Activated effector memory CD4-positive, alpha-beta T cell treated with Interleukin-2 at 50 U/mL for 16 hours (primary cell): Measurements from ENCODE around the gene OPRL1.
"Not testable (repeated sequence)": the region's sequence is repeated elsewhere in the genome, so short reads cannot be mapped to it uniquely, and the experiment has no call there.

Experiments
- DNase-seq: peaks from one replicate; pipeline ENCODE4 v3.0.0-alpha.2; 2020

Gene OPRL1

DNA sequence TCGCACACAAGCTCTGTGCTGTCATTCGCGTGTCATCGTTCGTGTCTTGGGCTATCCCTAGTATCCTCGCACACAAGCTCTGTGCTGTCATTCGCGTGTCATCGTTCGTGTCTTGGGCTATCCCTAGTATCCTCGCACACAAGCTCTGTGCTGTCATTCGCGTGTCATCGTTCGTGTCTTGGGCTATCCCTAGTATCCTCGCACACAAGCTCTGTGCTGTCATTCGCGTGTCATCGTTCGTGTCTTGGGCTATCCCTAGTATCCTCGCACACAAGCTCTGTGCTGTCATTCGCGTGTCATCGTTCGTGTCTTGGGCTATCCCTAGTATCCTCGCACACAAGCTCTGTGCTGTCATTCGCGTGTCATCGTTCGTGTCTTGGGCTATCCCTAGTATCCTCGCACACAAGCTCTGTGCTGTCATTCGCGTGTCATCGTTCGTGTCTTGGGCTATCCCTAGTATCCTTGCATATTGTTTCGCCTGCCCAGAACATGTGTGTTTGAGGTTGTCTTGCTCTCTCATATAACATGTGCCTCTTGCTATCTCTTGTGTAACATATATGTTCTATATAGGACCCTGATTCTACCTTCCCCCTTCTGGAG, 7.4 kb downstream of the OPRL1 start:
- DNase-seq, result not testable (repeated sequence)

DNA sequence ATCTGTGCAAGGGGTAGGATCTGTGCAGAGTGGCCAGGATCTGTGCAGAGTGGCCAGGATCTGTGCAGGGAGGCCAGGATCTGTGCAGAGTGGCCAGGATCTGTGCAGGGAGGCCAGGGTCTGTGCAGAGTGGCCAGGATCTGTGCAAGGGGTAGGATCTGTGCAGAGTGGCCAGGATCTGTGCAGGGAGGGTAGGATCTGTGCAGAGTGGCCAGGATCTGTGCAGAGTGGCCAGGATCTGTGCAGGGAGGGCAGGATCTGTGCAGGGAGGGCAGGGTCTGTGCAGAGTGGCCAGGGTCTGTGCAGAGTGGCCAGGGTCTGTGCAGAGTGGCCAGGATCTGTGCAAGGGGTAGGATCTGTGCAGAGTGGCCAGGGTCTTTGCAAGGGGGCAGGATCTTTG, 8.7 kb downstream of the OPRL1 start:
- DNase-seq, result not testable (repeated sequence)

DNA sequence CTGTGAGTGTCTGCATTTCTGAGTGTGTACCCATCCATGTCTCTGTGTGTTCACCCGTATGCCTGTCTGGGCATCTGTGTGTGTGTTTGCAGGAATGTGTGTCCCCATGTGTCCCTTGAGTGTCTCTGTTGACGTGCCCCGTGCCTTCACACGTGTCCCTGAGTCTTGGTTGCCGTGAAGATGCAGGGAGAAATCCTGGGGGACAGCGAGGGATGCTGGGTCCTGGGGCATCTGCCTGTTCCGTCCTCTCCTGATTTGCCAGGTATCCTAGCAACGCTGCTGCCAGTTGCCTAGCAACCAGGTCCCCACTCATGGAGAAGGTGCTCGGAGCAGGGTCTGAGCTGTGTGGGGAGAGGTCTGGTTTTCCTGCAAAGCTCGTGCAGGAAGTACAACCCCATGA, 10.3 kb downstream of the OPRL1 start:
- no peak for DNase-seq

DNA sequence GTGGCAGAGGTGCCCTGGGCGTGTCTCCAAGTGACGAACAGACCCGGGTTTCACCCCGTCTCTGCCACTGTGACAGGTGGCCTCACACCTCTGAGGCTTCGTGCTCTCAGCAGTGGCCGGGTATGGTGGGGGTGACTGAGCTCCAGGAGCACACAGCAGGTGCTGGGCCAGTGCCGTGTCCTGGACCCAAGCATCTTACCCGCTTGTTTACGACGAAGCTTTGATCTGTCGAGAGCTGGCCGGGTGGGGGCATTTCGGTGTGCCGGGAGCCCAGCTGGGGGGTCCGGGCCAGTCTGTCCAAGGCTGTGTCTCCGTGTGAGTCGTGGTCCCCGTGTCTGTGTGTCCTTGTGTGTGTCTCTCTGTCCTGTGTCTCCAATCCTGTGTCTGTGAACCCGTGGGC, 11.5 kb downstream of the OPRL1 start:
- no peak for DNase-seq

DNA sequence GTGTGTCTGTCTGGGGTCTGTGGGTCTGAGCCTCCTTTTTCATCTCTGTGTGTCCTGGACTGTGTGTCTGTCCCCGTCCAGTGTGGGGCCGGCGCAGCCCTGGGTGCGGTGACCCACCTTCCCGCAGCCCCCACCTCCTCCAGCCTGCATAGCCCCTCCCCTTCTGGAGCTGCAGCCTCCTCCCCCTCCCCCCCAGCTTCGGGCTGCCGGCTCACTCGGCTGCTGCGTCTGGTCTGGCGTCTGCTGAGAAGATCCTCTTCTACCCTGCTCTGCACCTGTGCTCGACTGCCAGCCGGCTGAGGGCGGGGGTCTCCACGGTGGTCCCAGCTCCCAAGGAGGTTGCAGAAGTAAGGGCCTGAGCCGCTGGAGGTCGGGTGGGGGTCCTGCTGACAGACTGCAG, 11.9 kb downstream of the OPRL1 start:
- DNase-seq, result no peak

DNA sequence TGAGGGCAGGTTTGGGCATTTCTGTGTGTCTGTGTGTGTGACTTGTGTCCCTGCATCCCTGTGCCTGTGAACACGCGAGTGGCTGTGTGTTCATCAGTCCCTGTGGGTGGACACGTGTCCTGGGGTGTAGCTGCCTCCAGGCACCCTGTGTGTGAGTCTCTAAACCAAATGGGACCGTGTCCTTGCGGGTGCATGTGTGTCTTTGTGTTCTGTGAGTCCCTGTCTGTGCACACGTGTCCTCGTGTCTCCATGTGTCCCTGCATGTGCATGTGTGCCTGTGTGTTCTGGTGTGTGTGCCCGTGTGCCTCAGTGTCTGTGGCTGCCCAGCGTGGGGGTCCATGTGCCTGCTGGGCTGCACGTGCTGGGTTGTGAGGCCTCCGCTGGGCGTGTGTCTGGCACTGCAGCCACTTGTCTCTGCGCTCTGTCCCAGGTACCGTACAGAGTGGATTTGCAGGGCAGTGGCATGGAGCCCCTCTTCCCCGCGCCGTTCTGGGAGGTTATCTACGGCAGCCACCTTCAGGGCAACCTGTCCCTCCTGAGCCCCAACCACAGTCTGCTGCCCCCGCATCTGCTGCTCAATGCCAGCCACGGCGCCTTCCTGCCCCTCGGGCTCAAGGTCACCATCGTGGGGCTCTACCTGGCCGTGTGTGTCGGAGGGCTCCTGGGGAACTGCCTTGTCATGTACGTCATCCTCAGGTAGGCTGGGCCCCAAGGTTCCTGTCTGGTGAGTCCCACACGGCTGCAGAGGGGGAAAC, 12.6 kb downstream of the OPRL1 start:
- DNase-seq, result no peak

DNA sequence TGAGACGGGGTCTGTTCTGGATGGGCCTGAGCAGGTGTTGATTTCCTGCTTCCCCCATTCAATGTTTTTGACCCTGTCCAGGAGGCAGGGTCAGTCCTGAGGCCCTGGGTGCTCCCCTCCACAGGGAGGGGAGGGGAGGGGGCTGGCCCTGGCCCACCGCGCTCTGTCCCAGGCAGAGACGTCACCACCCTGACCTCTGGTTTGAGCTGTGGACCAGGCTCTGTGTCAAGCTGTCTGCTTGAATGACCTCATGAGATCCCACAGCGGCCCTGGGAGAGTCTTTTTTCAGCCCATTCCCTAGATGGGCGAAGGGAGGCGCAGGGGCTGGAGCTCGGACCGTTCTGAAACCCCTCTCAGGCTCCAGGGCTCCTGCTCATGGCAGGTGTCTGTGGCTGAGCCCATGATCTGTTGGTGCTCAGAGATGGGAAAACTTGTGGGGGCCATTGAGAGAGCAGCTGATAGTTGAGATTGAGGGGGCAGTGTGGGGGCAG, 13.2 kb downstream of the OPRL1 start:
- DNase-seq, result no peak

DNA sequence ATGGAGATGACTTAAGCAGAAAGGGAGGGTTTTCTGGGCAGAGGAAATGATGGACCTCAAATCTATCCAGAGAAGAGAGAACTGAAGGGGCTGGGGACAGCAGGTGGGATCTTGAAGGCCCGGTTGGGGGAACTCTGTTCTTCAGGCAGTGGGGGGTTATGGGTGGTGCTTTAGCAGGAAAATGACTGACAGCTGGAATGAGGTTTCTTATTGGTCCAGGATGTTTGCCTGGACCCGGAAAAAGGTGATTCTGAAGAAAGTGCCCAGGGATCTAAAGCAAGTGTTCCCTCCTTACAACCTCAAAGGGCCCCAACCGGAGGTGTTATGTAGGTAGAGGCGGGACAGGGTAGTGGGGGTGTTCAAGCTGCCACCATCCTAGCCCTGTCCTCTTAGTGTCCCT, 15.6 kb downstream of the OPRL1 start:
- no peak for DNase-seq

DNA sequence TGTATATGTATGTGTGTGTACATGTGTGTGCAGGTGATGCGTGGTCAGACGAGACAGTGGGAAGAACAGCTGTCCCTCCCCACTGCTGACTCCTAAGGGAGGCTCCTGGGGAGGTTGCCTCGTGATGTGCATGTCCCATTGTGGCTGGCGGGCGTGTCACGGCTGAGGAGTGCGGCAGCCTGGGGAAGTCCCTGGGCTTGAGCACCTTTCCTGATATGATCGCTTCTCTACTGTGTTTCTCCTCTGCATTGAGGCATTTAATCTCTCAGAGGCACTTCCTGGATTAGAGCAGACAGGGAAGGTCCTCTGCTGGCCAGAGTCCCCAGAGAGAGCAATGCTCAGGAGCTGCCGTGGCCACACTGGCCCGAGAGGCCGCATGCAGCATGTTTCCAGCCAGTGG, 16.0 kb downstream of the OPRL1 start:
- DNase-seq, result no peak

DNA sequence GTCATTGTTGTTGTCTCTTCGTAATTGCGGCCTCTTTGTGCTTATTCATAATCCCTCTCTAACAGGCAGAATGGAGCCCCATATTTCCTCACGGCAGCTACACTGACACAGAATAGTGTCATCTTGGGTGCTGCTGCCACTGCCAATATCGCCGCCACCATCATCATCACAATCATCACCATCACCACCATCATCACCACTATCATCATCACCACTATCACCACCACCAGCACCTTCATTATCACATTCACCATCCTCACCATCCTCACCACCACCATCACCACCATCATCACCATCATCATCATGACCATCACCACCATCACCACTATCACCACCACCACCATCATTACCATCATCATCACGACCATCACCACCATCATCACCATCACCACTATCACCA, 16.7 kb downstream of the OPRL1 start:
- DNase-seq, result no peak

DNA sequence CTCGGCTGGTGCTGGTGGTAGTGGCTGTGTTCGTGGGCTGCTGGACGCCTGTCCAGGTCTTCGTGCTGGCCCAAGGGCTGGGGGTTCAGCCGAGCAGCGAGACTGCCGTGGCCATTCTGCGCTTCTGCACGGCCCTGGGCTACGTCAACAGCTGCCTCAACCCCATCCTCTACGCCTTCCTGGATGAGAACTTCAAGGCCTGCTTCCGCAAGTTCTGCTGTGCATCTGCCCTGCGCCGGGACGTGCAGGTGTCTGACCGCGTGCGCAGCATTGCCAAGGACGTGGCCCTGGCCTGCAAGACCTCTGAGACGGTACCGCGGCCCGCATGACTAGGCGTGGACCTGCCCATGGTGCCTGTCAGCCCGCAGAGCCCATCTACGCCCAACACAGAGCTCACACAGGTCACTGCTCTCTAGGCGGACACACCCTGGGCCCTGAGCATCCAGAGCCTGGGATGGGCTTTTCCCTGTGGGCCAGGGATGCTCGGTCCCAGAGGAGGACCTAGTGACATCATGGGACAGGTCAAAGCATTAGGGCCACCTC, 18.7 kb downstream of the OPRL1 start:
- DNase-seq, result no peak

DNA sequence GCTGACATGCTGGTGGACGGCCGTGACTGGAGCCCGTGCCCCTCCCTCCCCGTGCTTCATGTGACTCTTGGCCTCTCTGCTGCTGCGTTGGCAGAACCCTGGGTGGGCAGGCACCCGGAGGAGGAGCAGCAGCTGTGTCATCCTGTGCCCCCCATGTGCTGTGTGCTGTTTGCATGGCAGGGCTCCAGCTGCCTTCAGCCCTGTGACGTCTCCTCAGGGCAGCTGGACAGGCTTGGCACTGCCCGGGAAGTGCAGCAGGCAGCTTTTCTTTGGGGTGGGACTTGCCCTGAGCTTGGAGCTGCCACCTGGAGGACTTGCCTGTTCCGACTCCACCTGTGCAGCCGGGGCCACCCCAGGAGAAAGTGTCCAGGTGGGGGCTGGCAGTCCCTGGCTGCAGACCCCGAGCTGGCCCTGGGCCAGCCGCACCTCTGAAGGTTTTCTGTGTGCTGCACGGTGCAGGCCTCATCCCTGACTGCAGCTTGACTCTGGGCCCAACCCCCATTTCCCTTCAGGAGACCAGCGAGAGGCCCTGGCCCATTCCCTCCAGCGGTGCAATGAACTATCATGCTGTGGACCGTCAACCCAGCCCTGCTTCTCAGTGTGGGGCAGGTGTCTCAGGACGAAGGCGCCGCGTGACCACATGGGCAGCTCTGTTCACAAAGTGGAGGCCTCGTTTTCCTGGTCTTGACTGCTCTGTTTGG, 19.4 kb downstream of the OPRL1 start:
- DNase-seq, result no peak

DNA sequence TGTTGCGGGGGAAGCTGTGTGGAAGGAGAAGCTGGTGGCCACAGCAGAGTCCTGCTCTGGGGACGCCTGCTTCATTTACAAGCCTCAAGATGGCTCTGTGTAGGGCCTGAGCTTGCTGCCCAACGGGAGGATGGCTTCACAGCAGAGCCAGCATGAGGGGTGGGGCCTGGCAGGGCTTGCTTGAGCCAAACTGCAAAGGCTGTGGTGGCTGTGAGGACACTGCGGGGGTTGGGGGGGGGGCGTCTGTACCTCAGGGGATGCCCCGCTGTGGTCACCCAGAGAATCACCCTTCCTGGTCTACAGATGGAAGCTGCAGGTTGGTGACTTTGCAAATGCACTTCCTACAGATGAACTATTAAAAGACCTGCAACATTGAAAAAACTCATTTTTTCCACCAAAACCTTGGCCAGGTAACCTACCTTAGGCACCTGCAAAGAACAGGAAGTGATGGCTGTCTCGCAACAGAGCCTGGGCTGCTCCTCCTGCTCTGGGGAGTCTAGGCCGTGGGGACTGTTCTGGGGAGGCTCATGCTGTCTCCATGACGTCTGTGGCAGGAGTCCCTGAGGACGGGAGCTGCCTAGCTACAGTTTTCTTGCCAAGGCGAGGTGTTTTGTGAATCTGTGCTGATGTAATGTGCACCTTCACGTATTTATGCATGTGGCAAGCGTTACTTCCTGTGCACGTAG, 20.1 kb downstream of the OPRL1 start:
- no peak for DNase-seq

DNA sequence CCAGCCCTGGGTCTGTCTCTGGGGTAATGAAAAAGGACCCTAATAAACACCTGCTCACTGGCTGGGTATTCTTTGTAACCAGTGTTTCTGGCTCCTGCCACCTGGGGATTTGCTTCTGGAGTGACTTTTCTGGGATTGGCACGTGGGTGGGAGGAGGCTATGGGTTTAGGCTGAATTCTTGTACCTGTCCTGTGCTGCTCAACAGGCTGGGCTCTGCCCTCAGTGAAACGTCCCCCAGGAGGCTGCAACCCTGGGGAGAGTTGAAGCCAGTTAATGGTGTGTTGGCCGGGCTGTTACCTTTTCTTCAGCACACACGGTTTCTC, 20.6 kb downstream of the OPRL1 start:
- DNase-seq, result no peak

DNA sequence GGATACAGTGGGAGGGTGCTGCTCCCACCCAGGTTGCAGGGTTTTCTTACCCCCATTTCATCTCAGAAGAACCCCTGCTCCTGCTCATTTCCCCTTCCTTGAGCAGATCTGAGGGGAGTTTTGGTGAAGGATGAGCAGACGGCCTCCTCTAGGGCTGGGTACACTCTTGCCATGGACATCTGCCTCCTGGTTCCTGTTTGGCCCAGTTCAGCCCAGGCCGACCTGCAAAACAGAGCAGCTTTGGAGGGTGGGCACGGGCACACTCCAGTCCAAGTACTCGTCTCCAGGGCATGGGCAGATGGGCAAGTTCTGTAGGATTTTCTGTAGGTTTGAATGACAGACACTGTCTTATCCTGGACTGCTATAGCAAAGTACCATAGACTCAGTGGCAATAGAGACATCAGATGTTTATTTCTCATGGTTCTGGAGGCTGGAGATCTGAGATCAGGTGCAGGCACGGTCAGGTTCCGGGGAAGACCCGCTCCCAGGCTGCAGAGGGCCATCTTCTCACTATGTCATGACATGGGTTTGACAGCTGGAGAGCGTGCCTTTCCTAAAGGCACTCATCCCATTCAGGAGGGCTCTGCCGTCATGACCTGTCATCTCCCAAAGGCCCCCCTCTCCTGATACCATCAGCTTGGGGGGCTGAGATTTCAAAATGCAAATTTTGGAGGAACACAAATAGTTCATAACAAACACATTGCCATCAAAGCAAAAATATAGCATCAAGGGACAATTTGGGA, 21.2 kb downstream of the OPRL1 start:
- no peak for DNase-seq

DNA sequence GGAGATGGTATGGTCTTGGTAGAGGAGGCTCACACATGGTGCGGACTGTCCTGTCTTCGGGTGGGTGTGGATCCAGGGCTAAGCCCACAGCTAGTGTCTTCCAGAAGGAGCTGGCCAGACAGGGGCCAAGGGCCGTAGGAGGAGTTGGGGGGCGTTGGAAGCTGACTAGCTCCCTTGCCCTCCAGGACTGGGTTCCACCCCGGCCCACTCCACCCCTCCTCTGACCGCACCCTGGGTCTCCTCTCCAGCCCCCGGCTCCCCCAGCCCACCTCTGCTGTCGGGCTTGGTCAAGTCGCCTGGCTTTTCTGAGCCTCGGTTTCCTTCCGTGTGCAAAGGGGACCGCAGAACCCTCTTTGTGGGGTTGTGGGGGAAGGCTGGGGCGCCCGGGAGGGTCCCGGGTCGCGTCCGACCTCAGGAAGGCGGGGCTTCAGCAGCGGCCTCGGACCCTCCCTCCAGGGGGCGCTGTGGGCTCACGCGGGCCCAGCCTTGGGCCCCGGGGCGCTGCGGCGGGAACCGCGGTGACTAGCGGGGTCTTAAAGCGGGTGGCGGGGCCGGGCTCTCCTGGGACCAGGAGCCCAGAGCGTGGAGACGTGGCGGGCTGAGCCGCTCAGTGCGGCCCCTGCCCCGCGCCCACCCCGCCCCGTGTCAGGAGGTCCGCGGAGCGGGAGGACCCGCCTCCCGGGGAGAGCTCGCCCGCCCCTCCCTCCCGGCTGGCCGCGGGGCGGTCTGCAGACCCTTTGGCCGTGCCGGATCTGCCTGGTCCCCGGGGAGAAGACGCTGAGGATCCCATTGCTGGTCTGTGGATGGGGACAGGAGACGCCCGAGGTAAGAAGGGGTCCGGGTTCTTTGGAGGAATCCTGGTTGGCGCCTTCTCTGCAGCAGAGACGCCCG, 22.1 kb downstream of the OPRL1 start:
- DNase-seq, result peak; percentile 43

DNA sequence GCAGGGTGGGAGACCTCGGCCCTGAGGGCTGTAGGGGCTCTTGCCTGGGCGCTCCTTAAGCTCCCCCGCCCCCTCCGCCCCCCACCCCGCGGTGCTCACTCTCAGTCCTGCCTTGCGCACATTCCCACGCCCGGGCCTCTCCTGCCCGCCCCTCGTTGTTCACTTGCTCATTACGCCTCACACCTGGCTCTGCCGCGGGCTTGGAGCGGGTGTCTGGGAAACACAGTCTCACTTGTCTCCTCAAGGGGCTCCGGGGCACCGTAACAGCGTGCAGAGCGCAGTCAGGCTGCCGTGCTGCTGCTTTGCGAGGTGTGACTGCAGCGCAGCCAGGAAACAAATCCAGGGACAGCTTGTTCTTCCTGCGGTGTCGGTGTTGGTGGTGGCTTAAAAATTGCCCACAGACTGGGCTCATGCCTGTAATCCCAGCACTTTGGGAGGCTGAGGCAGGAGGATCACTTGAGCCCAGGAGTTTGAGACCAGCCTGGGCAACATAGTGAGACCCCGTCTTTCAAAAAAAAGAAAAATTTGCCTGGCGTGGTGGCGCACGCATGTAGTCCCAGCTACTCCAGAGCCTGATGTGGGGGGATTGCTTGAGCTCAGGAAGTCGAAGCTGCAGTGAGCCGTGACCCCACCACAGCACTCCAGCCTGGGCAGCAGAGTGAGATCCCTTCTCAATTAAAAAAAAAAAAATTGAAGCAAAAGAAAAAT, 22.9 kb downstream of the OPRL1 start:
- no peak for DNase-seq

DNA sequence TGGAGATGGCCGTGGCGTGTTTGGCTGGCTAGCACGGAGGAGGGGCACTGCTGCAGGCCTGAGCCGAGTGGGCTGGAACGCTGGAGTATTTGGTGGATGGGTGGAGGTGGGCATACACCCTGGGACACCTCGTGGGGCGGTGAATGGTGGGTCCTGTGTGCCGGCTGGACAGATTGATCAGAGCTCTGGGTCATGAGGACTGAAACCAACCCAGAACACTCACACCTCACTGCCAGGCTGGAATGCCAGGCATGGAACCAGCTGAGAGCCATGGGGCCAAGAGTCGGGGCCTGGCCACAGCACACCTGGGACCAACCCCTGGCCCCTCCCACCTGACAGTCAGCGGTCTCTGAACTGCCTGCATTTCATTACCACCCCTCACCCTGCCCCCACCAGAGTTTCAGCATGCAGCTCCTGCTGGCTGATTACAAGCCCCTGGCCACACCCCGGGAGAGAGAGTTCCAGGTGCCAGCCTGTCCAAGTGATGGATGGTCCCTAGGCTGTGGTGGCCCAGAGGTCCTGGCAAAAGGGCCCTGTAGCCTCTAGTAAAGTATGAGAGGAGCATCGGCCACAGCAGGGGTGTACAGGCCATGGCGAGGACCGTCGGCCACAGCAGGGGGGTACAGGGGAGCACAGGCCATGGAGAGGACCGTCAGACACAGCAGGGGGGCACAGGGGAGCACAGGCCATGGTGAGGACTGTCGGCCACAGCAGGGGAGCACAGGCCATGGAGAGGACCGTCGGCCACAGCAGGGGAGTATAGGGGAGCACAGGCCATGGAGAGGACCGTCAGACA, 24.2 kb downstream of the OPRL1 start:
- no peak for DNase-seq

DNA sequence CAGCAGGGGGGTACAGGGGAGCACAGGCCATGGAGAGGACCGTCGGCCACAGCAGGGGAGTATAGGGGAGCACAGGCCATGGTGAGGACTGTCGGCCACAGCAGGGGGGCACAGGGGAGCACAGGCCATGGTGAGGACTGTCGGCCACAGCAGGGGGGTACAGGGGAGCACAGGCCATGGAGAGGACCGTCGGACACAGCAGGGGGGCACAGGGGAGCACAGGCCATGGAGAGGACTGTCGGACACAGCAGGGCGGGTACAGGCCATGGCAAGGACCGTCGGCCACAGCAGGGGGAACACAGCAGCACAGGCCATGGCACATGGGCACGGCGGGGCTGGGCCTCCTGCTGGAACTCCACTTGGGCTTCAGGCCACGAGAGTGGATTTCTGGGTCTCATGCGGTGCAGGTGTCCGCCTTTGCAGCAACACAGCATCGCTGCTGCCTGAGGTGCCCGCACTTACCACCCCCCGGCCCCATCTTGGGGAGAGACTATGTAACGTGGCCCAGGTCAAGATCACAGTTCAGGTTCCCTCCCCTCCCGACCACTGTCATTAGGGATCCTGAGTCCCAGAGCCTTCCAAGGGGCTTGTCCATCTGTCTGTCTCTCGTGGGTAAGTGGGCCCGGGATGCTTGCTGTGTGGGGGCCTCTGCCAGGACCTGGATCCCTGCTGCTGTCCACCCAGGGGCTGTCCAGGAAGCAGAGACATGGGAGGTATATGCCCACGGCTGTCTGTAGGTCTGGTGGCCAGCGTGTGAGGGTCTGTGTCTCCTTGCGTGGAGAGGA, 25.0 kb downstream of the OPRL1 start:
- DNase-seq, result no peak
